ENCODE results near the gene WNT6.

The WNT6 gene

GRCh38 chr2:218814540-218815243 is 44.9 kb upstream of the WNT6 start:
- in situ Hi-C loops (cut with MboI; ENCODE audit: low pct_unique_long_range_greater_than_20kb, low sequenced_read_pairs, unreplicated experiment), result no loop called here
- TF ChIP-seq, protein P1, sequence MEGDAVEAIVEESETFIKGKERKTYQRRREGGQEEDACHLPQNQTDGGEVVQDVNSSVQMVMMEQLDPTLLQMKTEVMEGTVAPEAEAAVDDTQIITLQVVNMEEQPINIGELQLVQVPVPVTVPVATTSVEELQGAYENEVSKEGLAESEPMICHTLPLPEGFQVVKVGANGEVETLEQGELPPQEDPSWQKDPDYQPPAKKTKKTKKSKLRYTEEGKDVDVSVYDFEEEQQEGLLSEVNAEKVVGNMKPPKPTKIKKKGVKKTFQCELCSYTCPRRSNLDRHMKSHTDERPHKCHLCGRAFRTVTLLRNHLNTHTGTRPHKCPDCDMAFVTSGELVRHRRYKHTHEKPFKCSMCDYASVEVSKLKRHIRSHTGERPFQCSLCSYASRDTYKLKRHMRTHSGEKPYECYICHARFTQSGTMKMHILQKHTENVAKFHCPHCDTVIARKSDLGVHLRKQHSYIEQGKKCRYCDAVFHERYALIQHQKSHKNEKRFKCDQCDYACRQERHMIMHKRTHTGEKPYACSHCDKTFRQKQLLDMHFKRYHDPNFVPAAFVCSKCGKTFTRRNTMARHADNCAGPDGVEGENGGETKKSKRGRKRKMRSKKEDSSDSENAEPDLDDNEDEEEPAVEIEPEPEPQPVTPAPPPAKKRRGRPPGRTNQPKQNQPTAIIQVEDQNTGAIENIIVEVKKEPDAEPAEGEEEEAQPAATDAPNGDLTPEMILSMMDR (IDR thresholded peaks at IDR 0.05; ENCODE audit: extremely low read depth, insufficient read depth, missing control alignments), result no peak
- DNase-seq (ENCODE audit: low spot score), result no peak

GRCh38 chr2:218815244-218815637 is 44.4 kb upstream of the WNT6 start:
- no peak for DNase-seq (ENCODE audit: low spot score)
- in situ Hi-C loops (cut with MboI; ENCODE audit: low pct_unique_long_range_greater_than_20kb, low sequenced_read_pairs, unreplicated experiment), result no loop called here
- TF ChIP-seq, protein P1 (IDR thresholded peaks at IDR 0.05; ENCODE audit: extremely low read depth, insufficient read depth, missing control alignments), result no peak

- in situ Hi-C loops (cut with MboI; ENCODE audit: low pct_unique_long_range_greater_than_20kb, low sequenced_read_pairs, unreplicated experiment), result no loop called here
- TF ChIP-seq, protein P1 (IDR thresholded peaks at IDR 0.05; ENCODE audit: extremely low read depth, insufficient read depth, missing control alignments), result no peak
- no peak for DNase-seq (ENCODE audit: low spot score)
Measured at GRCh38 chr2:218815649-218816048, 44.0 kb upstream of the WNT6 start.

GRCh38 chr2:218816561-218817011 is 43.0 kb upstream of the WNT6 start:
- TF ChIP-seq, protein P1 (IDR thresholded peaks at IDR 0.05; ENCODE audit: extremely low read depth, insufficient read depth, missing control alignments), result no peak
- in situ Hi-C loops (cut with MboI; ENCODE audit: low pct_unique_long_range_greater_than_20kb, low sequenced_read_pairs, unreplicated experiment), result no loop called here
- DNase-seq (ENCODE audit: low spot score), result no peak

GRCh38 chr2:218819093-218819492 is 40.5 kb upstream of the WNT6 start:
- no peak for DNase-seq (ENCODE audit: low spot score)
- TF ChIP-seq, protein P1 (IDR thresholded peaks at IDR 0.05; ENCODE audit: extremely low read depth, insufficient read depth, missing control alignments), result no peak
- in situ Hi-C loops (cut with MboI; ENCODE audit: low pct_unique_long_range_greater_than_20kb, low sequenced_read_pairs, unreplicated experiment), result no loop called here

GRCh38 chr2:218820746-218821369 is 38.7 kb upstream of the WNT6 start:
- no peak for DNase-seq (ENCODE audit: low spot score)
- TF ChIP-seq, protein P1 (IDR thresholded peaks at IDR 0.05; ENCODE audit: extremely low read depth, insufficient read depth, missing control alignments), result no peak
- in situ Hi-C loops (cut with MboI; ENCODE audit: low pct_unique_long_range_greater_than_20kb, low sequenced_read_pairs, unreplicated experiment), result no loop called here

Measured in GM13977 (cell line).